HepG2 (cell line): ENCODE data around the gene TUBG1. TPM values are rescaled to one million over a fixed set of nuclear protein-coding genes. Genes with fewer than 3 reads are reported as not detected.

Experiments
- AGO1 ChIP-seq: fragments of 200-400 bp; formaldehyde crosslinking; IDR thresholded peaks from 2 replicates; pipeline ENCODE4 v1.6.1; 2017; ENCODE audit warnings: mild to moderate bottlenecking, low read depth, low read length, moderate library complexity; ENCODE audit not compliant: poor library complexity, severe bottlenecking
- AKAP8 ChIP-seq: sonication (generic); formaldehyde crosslinking; IDR thresholded peaks from 2 replicates; pipeline ENCODE4 v1.5.1; 2020; ENCODE audit warnings: mild to moderate bottlenecking, missing genetic modification reagents
- ATF6 ChIP-seq: sonication (generic); formaldehyde crosslinking; conservative IDR thresholded peaks from 2 replicates; pipeline ENCODE4 v1.4.0; 2020; ENCODE audit warnings: missing genetic modification reagents
- BATF2 ChIP-seq: sonication (generic); formaldehyde crosslinking; IDR thresholded peaks from 2 replicates; pipeline ENCODE4 v1.8.0; 2022; ENCODE audit warnings: mild to moderate bottlenecking, missing genetic modification reagents, moderate library complexity
- CEBPG ChIP-seq: IDR thresholded peaks from 2 replicates; pipeline ENCODE4 v1.6.1; 2016
- ESRRA ChIP-seq: sonication (generic); formaldehyde crosslinking; IDR thresholded peaks from 2 replicates; pipeline ENCODE4 v1.5.1; 2020; ENCODE audit warnings: mild to moderate bottlenecking, low read depth, missing genetic modification reagents
- KLF13 ChIP-seq: sonication (generic); formaldehyde crosslinking; IDR thresholded peaks from 2 replicates; pipeline ENCODE4 v1.4.0; 2020; ENCODE audit warnings: mild to moderate bottlenecking, missing genetic modification reagents
- MBNL3 ChIP-seq: fragments of 250-450 bp; sonication (Bioruptor Pico); conservative IDR thresholded peaks from 2 replicates; pipeline ENCODE4 v1.8.0; 2022; ENCODE audit warnings: mild to moderate bottlenecking, inconsistent platforms
- MED13 ChIP-seq: sonication (generic); formaldehyde crosslinking; IDR thresholded peaks from 2 replicates; pipeline ENCODE4 v1.5.0; 2020; ENCODE audit warnings: missing genetic modification reagents
- PAX8 ChIP-seq: sonication (generic); formaldehyde crosslinking; IDR thresholded peaks from 2 replicates; pipeline ENCODE4 v1.8.0; 2022; ENCODE audit warnings: mild to moderate bottlenecking, missing genetic modification reagents, borderline replicate concordance
- RARG ChIP-seq: sonication (generic); formaldehyde crosslinking; IDR thresholded peaks from 2 replicates; pipeline ENCODE4 v1.4.0; 2020; ENCODE audit warnings: low read depth, mild to moderate bottlenecking, missing genetic modification reagents
- RBFOX2 ChIP-seq: fragments of 200-400 bp; formaldehyde crosslinking; IDR thresholded peaks from 2 replicates; pipeline ENCODE4 v1.6.1; 2017; ENCODE audit warnings: low read depth, mild to moderate bottlenecking, low read length
- TAF1 ChIP-seq: sonication (generic); formaldehyde crosslinking; IDR thresholded peaks from 2 replicates; pipeline ENCODE4 v1.4.0; 2020; ENCODE audit warnings: missing genetic modification reagents
- THAP11 ChIP-seq: IDR thresholded peaks from 2 replicates; pipeline ENCODE4 v1.6.1; 2016; ENCODE audit warnings: missing biosample characterization, missing genetic modification reagents
- ZFP90 ChIP-seq: sonication (generic); formaldehyde crosslinking; IDR thresholded peaks from 2 replicates; pipeline ENCODE4 v1.8.0; 2022; ENCODE audit warnings: missing genetic modification reagents, mild to moderate bottlenecking, inconsistent platforms, borderline replicate concordance
- ZNF143 ChIP-seq: sonication (generic); formaldehyde crosslinking; IDR thresholded peaks from 2 replicates; pipeline ENCODE4 v1.4.0; 2020; ENCODE audit warnings: missing genetic modification reagents
- ZNF232 ChIP-seq: sonication (generic); formaldehyde crosslinking; IDR thresholded peaks from 2 replicates; pipeline ENCODE4 v1.4.0; 2020; ENCODE audit warnings: missing genetic modification reagents, borderline replicate concordance
- ZNF510 ChIP-seq: sonication (generic); formaldehyde crosslinking; IDR thresholded peaks from 2 replicates; pipeline ENCODE4 v1.4.0; 2020; ENCODE audit warnings: low read depth, mild to moderate bottlenecking, missing genetic modification reagents
- ZNF547 ChIP-seq: sonication (generic); formaldehyde crosslinking; IDR thresholded peaks from 2 replicates; pipeline ENCODE4 v1.5.1; 2020; ENCODE audit warnings: mild to moderate bottlenecking, missing genetic modification reagents
- ZNF687 ChIP-seq: sonication (generic); formaldehyde crosslinking; IDR thresholded peaks from 2 replicates; pipeline ENCODE4 v1.5.1; 2020; ENCODE audit warnings: mild to moderate bottlenecking, missing genetic modification reagents, moderate library complexity
- ZNF737 ChIP-seq: sonication (generic); formaldehyde crosslinking; IDR thresholded peaks from 2 replicates; pipeline ENCODE4 v1.5.0; 2020; ENCODE audit warnings: missing genetic modification reagents, mild to moderate bottlenecking, borderline replicate concordance
- ZNF776 ChIP-seq: sonication (generic); formaldehyde crosslinking; IDR thresholded peaks from 2 replicates; pipeline ENCODE4 v1.4.0; 2020; ENCODE audit warnings: mild to moderate bottlenecking, missing genetic modification reagents
- polyA plus RNA-seq, 8 experiments: library from polyadenylated mRNA; depleted of rRNA in 3 of 8; stranded (reverse) in 7 of 8; unstranded in 1 of 8; fragments of >200 nt; fragmentation: Illumina TruSeq in 4 of 8; extraction: Trizol in 4 of 8; gene quantifications; 2 replicates each; pipeline versions ENCODE4 v1.2.1 to v1.2.3, GENCODE V29; 2011 to 2016; ENCODE audit warnings: low read depth in 4 of 8, missing spikeins in 1 of 8, mixed read lengths in 1 of 8; ENCODE audit not compliant: insufficient read depth in 1 of 8
- total RNA-seq, 5 experiments: library from RNA; depleted of rRNA; stranded (reverse); fragments of >200 nt; fragmentation: Illumina TruSeq; extraction: Trizol; gene quantifications; 2 replicates each; pipeline ENCODE4 v1.2.3, GENCODE V29; 2016; ENCODE audit warnings: low read depth in 1 of 5

Gene TUBG1
- total and polyA plus RNA-seq, 2 of the 13 experiments (the other 11 are each of a cell fraction or from before 2014, with no cell fraction given): 74.1 to 137 TPM

DNA sequence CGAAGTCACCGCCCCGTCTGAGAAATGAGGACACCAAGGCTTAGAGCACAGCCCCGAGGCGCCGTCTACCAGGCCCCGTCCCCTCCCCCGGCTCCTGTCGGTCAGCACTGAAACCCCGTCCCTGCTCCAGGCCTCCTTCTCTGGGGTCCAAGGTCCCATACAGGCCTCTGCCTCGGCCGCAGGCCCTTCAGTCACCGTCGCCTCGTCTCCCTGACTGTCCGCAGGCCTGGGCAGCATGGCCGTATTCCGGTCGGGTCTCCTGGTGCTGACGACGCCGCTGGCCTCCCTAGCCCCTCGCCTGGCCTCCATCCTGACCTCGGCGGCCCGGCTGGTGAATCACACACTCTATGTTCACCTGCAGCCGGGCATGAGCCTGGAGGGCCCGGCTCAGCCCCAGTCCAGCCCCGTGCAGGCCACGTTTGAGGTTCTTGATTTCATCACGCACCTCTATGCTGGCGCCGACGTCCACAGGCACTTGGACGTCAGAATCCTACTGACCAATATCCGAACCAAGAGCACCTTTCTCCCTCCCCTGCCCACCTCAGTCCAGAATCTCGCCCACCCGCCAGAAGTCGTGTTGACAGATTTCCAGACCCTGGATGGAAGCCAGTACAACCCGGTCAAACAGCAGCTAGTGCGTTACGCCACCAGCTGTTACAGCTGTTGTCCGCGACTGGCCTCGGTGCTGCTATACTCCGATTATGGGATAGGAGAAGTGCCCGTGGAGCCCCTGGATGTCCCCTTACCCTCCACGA, 46.9 kb upstream of the TUBG1 start (continued):
- peak; percentile 21; the same call in 1 of the 2 replicates for TF ChIP-seq ZNF232 (CRISPR knock-in tag)
- peak; percentile 45; the same call in 1 of the 2 replicates for TF ChIP-seq ZNF547 (CRISPR knock-in tag)
- no peak; the same call in none of the 2 replicates for TF ChIP-seq CEBPG (CRISPR knock-in tag)
- TF ChIP-seq RBFOX2: peak; percentile 95
- peak; percentile 73 for TF ChIP-seq AGO1
- no peak for TF ChIP-seq ZNF776
- TF ChIP-seq RARG (CRISPR knock-in tag): 0 out of 2 replicates have a peak, but pooled peaks have one; percentile 50
- no peak for TF ChIP-seq BATF2 (CRISPR knock-in tag)
- peak; percentile 51; the same call in 1 of the 2 replicates for TF ChIP-seq ZNF737 (CRISPR knock-in tag)
- no peak for TF ChIP-seq MBNL3 (CRISPR knock-in tag)
- TF ChIP-seq ATF6: no peak
- no peak for TF ChIP-seq MED13 (CRISPR knock-in tag)
- no peak for TF ChIP-seq ESRRA (CRISPR knock-in tag)
- TF ChIP-seq TAF1 (CRISPR knock-in tag): peak; percentile 33; the same call in 1 of the 2 replicates
- TF ChIP-seq ZFP90 (CRISPR knock-in tag): no peak; the same call in 1 of the 2 replicates
- peak; percentile 26; the same call in 1 of the 2 replicates for TF ChIP-seq AKAP8 (CRISPR knock-in tag)
- 0 out of 2 replicates have a peak, but pooled peaks have one; percentile 32 for TF ChIP-seq ZNF510 (CRISPR knock-in tag)
- 0 out of 2 replicates have a peak, but pooled peaks have one; percentile 12 for TF ChIP-seq ZNF143 (CRISPR knock-in tag)
- TF ChIP-seq ZNF687 (CRISPR knock-in tag): peak; percentile 94
- peak; percentile 69; the same call in 1 of the 2 replicates for TF ChIP-seq PAX8 (CRISPR knock-in tag)
- TF ChIP-seq KLF13 (CRISPR knock-in tag): 0 out of 2 replicates have a peak, but pooled peaks have one; percentile 28
- TF ChIP-seq THAP11 (CRISPR knock-in tag): no peak
